ENCODE measurements around the gene CHRNB1.
A peak's percentile ranks its signal among the peaks of the same experiment; 100 is the strongest.
"Not testable (repeated sequence)": the region's sequence is repeated elsewhere in the genome, so short reads cannot be mapped to it uniquely, and the experiment has no call there.

Gene CHRNB1

GRCh38 chr17:7466318-7466638 is 21.4 kb downstream of the CHRNB1 start:
- no peak overlapping the region for H3K4me3 ChIP-seq (ENCODE audit: low read length)
- H3K36me3 ChIP-seq (ENCODE audit: control insufficient read depth, insufficient read depth, low read length), result peaks cover 4% of the 10 kb centered on the region
- H3K9me3 ChIP-seq (ENCODE audit: control insufficient read depth, low read length), result no peaks in the 10 kb centered on the region
- H3K9ac ChIP-seq (ENCODE audit: low read length), result no peak overlapping the region
- H3K4me1 ChIP-seq (ENCODE audit: control insufficient read depth, insufficient read depth, low read length), result no peaks in the 10 kb centered on the region
- H3K27me3 ChIP-seq (ENCODE audit: control insufficient read depth, insufficient read depth, low read length), result no peaks in the 10 kb centered on the region

DNA sequence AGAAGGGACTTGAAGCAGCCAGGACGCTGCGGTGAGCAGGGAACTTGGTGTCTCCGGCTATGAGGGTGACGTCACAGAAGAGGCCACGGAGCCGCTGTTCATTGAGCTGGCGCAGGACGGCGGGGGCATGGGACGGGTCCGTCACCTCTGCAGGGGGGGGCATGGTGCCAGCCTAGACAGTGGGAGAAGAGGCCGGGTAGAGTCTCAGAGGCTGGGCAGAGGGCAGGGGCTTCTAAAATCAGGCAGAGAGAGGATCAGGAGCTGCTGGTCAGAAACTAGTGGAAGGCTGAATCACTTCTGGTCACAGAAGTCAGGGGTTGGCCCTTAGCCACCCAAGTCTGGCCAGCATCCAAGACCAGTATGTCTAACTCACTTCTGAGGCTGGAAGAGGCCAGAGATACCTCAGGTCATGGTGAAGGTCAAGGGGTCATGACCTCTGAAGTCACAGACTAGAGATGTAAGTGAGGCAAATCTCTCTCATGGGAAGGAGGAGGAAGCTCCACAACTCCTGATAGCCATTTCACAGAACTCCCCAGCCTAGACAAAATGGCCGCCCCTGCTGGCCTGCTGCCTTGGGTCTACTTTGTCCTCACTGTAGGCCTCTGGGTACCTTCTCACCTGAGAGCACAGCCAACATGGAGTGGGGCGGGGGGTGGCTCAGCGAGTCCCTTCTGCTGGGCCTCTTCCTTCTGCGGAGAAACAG is 21.9 kb downstream of the CHRNB1 start:
- Histone ChIP-seq H3K36me3 (ENCODE audit: control insufficient read depth, insufficient read depth, low read length) (peaks cover 4% of the 10 kb centered on the region), H3K27me3 (ENCODE audit: control insufficient read depth, insufficient read depth, low read length) (no peaks in the 10 kb centered on the region), H3K9me3 (ENCODE audit: control insufficient read depth, low read length) (no peaks in the 10 kb centered on the region), H3K4me1 (ENCODE audit: control insufficient read depth, insufficient read depth, low read length) (no peaks in the 10 kb centered on the region), H3K9ac (ENCODE audit: low read length) (no peak overlapping the region), H3K4me3 (ENCODE audit: low read length) (no peak overlapping the region)

- no peak overlapping the region for H3K4me3 ChIP-seq (ENCODE audit: low read length)
- no peaks in the 10 kb centered on the region for H3K9me3 ChIP-seq (ENCODE audit: control insufficient read depth, low read length)
- H3K27me3 ChIP-seq (ENCODE audit: control insufficient read depth, insufficient read depth, low read length), result no peaks in the 10 kb centered on the region
- H3K36me3 ChIP-seq (ENCODE audit: control insufficient read depth, insufficient read depth, low read length), result peaks cover 4% of the 10 kb centered on the region
- no peaks in the 10 kb centered on the region for H3K4me1 ChIP-seq (ENCODE audit: control insufficient read depth, insufficient read depth, low read length)
- H3K9ac ChIP-seq (ENCODE audit: low read length), result no peak overlapping the region
Observed at GRCh38 chr17:7467498-7467897, 22.6 kb downstream of the CHRNB1 start.

GRCh38 chr17:7468290-7468689 is 23.4 kb downstream of the CHRNB1 start:
- no peaks in the 10 kb centered on the region for H3K9me3 ChIP-seq (ENCODE audit: control insufficient read depth, low read length)
- peaks cover 4% of the 10 kb centered on the region for H3K36me3 ChIP-seq (ENCODE audit: control insufficient read depth, insufficient read depth, low read length)
- no peak overlapping the region for H3K4me3 ChIP-seq (ENCODE audit: low read length)
- H3K9ac ChIP-seq (ENCODE audit: low read length), result no peak overlapping the region
- no peaks in the 10 kb centered on the region for H3K4me1 ChIP-seq (ENCODE audit: control insufficient read depth, insufficient read depth, low read length)
- H3K27me3 ChIP-seq (ENCODE audit: control insufficient read depth, insufficient read depth, low read length), result no peaks in the 10 kb centered on the region

DNA sequence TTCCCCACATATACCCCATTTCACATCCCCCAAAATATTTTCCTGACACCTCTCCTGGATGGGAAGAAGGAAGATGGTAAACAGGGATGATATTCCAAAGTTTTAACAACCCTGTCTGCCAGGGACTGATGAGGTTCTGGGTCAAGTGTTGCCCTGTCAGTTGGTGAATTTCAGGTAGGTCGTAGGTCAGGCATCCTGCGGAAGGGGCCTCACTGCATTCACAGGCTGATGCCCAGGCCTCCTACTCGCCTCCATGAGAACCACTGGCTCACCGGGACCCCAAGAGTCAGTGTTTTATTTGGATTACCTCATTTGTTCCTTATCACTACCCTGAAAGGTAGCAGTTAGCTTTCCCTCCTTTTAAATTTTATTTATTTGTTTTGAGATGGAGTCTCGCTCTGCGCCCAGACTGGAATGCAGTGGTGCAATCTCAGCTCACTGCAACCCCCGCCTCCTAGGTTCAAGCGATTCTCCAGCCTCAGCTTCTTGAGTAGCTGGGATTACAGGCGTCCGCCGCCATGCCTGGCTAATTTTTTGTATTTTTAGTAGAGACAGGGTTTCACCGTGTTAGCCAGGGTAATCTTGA is 24.0 kb downstream of the CHRNB1 start:
- Histone ChIP-seq H3K4me1 (ENCODE audit: control insufficient read depth, insufficient read depth, low read length) (no peaks in the 10 kb centered on the region), H3K27me3 (ENCODE audit: control insufficient read depth, insufficient read depth, low read length) (no peaks in the 10 kb centered on the region), H3K9ac (ENCODE audit: low read length) (no peak overlapping the region), H3K9me3 (ENCODE audit: control insufficient read depth, low read length) (no peaks in the 10 kb centered on the region), H3K4me3 (ENCODE audit: low read length) (no peak overlapping the region), H3K36me3 (ENCODE audit: control insufficient read depth, insufficient read depth, low read length) (peaks cover 4% of the 10 kb centered on the region)

- H3K4me1 ChIP-seq (ENCODE audit: control insufficient read depth, insufficient read depth, low read length); H3K9ac ChIP-seq (ENCODE audit: low read length); H3K9me3 ChIP-seq (ENCODE audit: control insufficient read depth, low read length); H3K36me3 ChIP-seq (ENCODE audit: control insufficient read depth, insufficient read depth, low read length); H3K4me3 ChIP-seq (ENCODE audit: low read length); H3K27me3 ChIP-seq (ENCODE audit: control insufficient read depth, insufficient read depth, low read length): not testable (repeated sequence)
Observed at GRCh38 chr17:7469843-7470242, 25.0 kb downstream of the CHRNB1 start.

GRCh38 chr17:7470457-7470973 is 25.7 kb downstream of the CHRNB1 start:
- H3K9ac ChIP-seq (ENCODE audit: low read length); H3K27me3 ChIP-seq (ENCODE audit: control insufficient read depth, insufficient read depth, low read length); H3K9me3 ChIP-seq (ENCODE audit: control insufficient read depth, low read length); H3K4me3 ChIP-seq (ENCODE audit: low read length); H3K4me1 ChIP-seq (ENCODE audit: control insufficient read depth, insufficient read depth, low read length); H3K36me3 ChIP-seq (ENCODE audit: control insufficient read depth, insufficient read depth, low read length): not testable (repeated sequence)

- Histone ChIP-seq H3K27me3 (ENCODE audit: control insufficient read depth, insufficient read depth, low read length) (no peaks in the 10 kb centered on the region), H3K4me1 (ENCODE audit: control insufficient read depth, insufficient read depth, low read length) (peaks cover 14% of the 10 kb centered on the region), H3K36me3 (ENCODE audit: control insufficient read depth, insufficient read depth, low read length) (peaks cover 4% of the 10 kb centered on the region), H3K4me3 (ENCODE audit: low read length) (no peak overlapping the region), H3K9me3 (ENCODE audit: control insufficient read depth, low read length) (no peaks in the 10 kb centered on the region), H3K9ac (ENCODE audit: low read length) (no peak overlapping the region)
Observed at GRCh38 chr17:7471729-7472128, 26.9 kb downstream of the CHRNB1 start.

DNA sequence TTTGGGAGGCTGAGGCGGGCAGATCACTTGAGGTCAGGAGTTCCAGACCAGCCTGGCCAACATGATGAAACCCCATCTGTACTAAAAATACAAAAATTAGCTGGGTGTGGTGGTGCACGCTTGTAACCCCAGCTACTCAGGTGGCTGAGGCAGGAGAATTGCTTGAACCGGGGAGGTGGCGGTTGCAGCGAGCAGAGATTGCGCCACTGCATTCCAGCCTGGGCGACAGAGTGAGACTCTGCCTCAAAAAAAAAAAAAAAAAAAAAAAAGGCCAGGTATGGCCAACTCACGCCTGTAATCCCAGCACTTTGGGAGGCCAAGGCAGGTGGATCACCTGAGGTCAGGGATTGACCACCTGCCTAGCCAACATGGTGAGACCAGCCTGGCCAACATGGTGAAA is 29.9 kb downstream of the CHRNB1 start:
- peaks cover 36% of the 10 kb centered on the region for H3K4me1 ChIP-seq (ENCODE audit: control insufficient read depth, insufficient read depth, low read length)
- H3K27me3 ChIP-seq (ENCODE audit: control insufficient read depth, insufficient read depth, low read length); H3K9me3 ChIP-seq (ENCODE audit: control insufficient read depth, low read length); H3K9ac ChIP-seq (ENCODE audit: low read length); H3K4me3 ChIP-seq (ENCODE audit: low read length); H3K36me3 ChIP-seq (ENCODE audit: control insufficient read depth, insufficient read depth, low read length): not testable (repeated sequence)

- H3K9me3 ChIP-seq (ENCODE audit: control insufficient read depth, low read length), result no peaks in the 10 kb centered on the region
- H3K4me3 ChIP-seq (ENCODE audit: low read length), result no peak overlapping the region
- no peak overlapping the region for H3K9ac ChIP-seq (ENCODE audit: low read length)
- no peaks in the 10 kb centered on the region for H3K36me3 ChIP-seq (ENCODE audit: control insufficient read depth, insufficient read depth, low read length)
- H3K27me3 ChIP-seq (ENCODE audit: control insufficient read depth, insufficient read depth, low read length), result no peaks in the 10 kb centered on the region
- H3K4me1 ChIP-seq (ENCODE audit: control insufficient read depth, insufficient read depth, low read length), result peaks cover 43% of the 10 kb centered on the region
Observed at GRCh38 chr17:7475764-7476422, 31.0 kb downstream of the CHRNB1 start.

DNA sequence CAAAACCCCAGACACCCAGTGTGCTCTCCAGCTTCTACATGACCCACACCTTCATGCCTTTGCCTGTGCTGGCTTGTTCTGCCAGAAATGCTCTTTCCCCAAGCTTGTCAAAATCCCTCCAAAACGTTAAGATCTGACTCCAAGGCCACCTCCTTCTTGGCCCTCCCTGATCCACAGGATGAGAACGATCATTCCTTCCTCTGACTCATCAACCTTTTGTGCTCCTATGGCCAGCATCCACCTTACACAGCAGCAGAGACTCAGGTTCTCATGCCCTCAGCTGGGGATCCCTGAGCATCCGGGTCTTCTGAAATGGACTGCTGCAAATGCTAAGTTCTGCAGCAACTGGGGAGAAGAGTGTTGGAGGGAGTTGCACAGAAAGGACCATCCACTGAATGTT is 31.6 kb downstream of the CHRNB1 start:
- no peak overlapping the region for H3K4me3 ChIP-seq (ENCODE audit: low read length)
- peaks cover 43% of the 10 kb centered on the region for H3K4me1 ChIP-seq (ENCODE audit: control insufficient read depth, insufficient read depth, low read length)
- no peaks in the 10 kb centered on the region for H3K9me3 ChIP-seq (ENCODE audit: control insufficient read depth, low read length)
- no peaks in the 10 kb centered on the region for H3K27me3 ChIP-seq (ENCODE audit: control insufficient read depth, insufficient read depth, low read length)
- no peak overlapping the region for H3K9ac ChIP-seq (ENCODE audit: low read length)
- no peaks in the 10 kb centered on the region for H3K36me3 ChIP-seq (ENCODE audit: control insufficient read depth, insufficient read depth, low read length)

GRCh38 chr17:7476951-7477350 is 32.1 kb downstream of the CHRNB1 start:
- Histone ChIP-seq H3K36me3 (ENCODE audit: control insufficient read depth, insufficient read depth, low read length) (no peaks in the 10 kb centered on the region), H3K27me3 (ENCODE audit: control insufficient read depth, insufficient read depth, low read length) (no peaks in the 10 kb centered on the region), H3K4me3 (ENCODE audit: low read length) (no peak overlapping the region), H3K4me1 (ENCODE audit: control insufficient read depth, insufficient read depth, low read length) (peaks cover 43% of the 10 kb centered on the region), H3K9ac (ENCODE audit: low read length) (peak overlapping the region; percentile 93), H3K9me3 (ENCODE audit: control insufficient read depth, low read length) (no peaks in the 10 kb centered on the region)

Measured in mucosa of stomach (tissue), 1 donor.